Peyer's patch (tissue), 4 donors: ENCODE results near the gene IL16.

Experiments used
- POLR2A ChIP-seq, 2 donors: fragments of 450-650 bp; IDR thresholded peaks; one replicate each; pipeline ENCODE4 v1.5.1; 2017; ENCODE audit warnings: antibody characterized with exemption in 2 of 2, mild to moderate bottlenecking in 2 of 2, moderate library complexity in 2 of 2
- TF ChIP-seq, protein P1 (sequence below), 6 experiments: fragments of 450-650 bp in 4 of 6; fragments of 200-600 bp in 2 of 6; sonication (generic) in 1 of 6; IDR thresholded peaks; one replicate each; pipeline ENCODE4 v1.5.1; 2017 to 2019; ENCODE audit warnings: antibody characterized with exemption in 6 of 6, mild to moderate bottlenecking in 3 of 6, moderate library complexity in 1 of 6

- TF ChIP-seq, protein P1, sequence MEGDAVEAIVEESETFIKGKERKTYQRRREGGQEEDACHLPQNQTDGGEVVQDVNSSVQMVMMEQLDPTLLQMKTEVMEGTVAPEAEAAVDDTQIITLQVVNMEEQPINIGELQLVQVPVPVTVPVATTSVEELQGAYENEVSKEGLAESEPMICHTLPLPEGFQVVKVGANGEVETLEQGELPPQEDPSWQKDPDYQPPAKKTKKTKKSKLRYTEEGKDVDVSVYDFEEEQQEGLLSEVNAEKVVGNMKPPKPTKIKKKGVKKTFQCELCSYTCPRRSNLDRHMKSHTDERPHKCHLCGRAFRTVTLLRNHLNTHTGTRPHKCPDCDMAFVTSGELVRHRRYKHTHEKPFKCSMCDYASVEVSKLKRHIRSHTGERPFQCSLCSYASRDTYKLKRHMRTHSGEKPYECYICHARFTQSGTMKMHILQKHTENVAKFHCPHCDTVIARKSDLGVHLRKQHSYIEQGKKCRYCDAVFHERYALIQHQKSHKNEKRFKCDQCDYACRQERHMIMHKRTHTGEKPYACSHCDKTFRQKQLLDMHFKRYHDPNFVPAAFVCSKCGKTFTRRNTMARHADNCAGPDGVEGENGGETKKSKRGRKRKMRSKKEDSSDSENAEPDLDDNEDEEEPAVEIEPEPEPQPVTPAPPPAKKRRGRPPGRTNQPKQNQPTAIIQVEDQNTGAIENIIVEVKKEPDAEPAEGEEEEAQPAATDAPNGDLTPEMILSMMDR (IDR thresholded peaks at IDR 0.05), result no peak
- no peak for TF ChIP-seq POLR2A (IDR thresholded peaks at IDR 0.05)
These were observed 144.7 kb downstream of the IL16 start for GRCh38 chr15:81341351-81341750.
